Right renal cortex interstitium (tissue), 3 donors: Measurements from ENCODE around the gene APEH. TPM values are rescaled to one million over a fixed set of nuclear protein-coding genes. Genes with fewer than 3 reads are reported as not detected.

ENCODE experiments used
- DNase-seq, 3 donors: peaks; one replicate each; pipeline ENCODE4 v3.0.0-alpha.2; 2013; ENCODE audit warnings: low read depth in 3 of 3, low spot score in 2 of 3
- polyA plus RNA-seq, 3 donors: library from polyadenylated mRNA; unstranded; fragments of 120-200 nt; gene quantifications; one replicate each; pipeline ENCODE4 v1.2.1, GENCODE V29; 2013; ENCODE audit not compliant: insufficient read length in 3 of 3

The APEH gene
- polyA plus RNA-seq, 3 donors, result 147 to 178 (median 155) TPM

- peak; percentile 76 to 94 (median 86) for DNase-seq
Observed at GRCh38 chr3:49723628-49724551, 49.7 kb downstream of the APEH start, which contains the start of gene GMPPB. Gene GMPPB (minus strand): TSS chr3:49723951. CDS start chr3:49723726, 225 bp downstream.

- DNase-seq, result no peak
Observed at GRCh38 chr3:49724586-49724985, 50.4 kb downstream of the APEH start.

- DNase-seq, result no peak
Observed at GRCh38 chr3:49725906-49726681, 51.9 kb downstream of the APEH start.

GRCh38 chr3:49727154-49727923 is 53.2 kb downstream of the APEH start:
- no peak for DNase-seq

- no peak for DNase-seq
Observed at GRCh38 chr3:49727924-49728361, 53.8 kb downstream of the APEH start.

- DNase-seq, result no peak
Observed at GRCh38 chr3:49729966-49730609, 55.9 kb downstream of the APEH start.

GRCh38 chr3:49732597-49732996 is 58.4 kb downstream of the APEH start:
- DNase-seq, result no peak

- DNase-seq, result no peak
Observed at GRCh38 chr3:49733551-49733950, 59.4 kb downstream of the APEH start.

Other genes starting within 250 kb of the APEH start
- gene NICN1, start 245.0 kb upstream of the APEH start, polyA plus RNA-seq, result 10 to 100 TPM; 22.3 to 25.6 (median 22.7) TPM
- 100 to 1,000 TPM; 108 to 113 (median 110) TPM for gene DAG1, start 204.1 kb upstream of the APEH start, polyA plus RNA-seq
- gene BSN, start 119.9 kb upstream of the APEH start, polyA plus RNA-seq, result 1 to 10 TPM in 2 of 3 donors, under 1 TPM in 1; 0.93 to 1.6 (median 1.1) TPM
- 100 to 1,000 TPM in 2 of 3 donors, 10 to 100 TPM in 1; 93.8 to 176 (median 110) TPM for gene MST1, start 15.1 kb downstream of the APEH start, polyA plus RNA-seq
- 10 to 100 TPM; 34.3 to 38.2 (median 35.8) TPM for gene RNF123, start 15.2 kb downstream of the APEH start, polyA plus RNA-seq
- 1 to 10 TPM in 2 of 3 donors, under 1 TPM in 1; 0.93 to 1.5 (median 1.0) TPM for gene AMIGO3, start 45.3 kb downstream of the APEH start, polyA plus RNA-seq
- 10 to 100 TPM; 10.7 to 14.1 (median 12.8) TPM for gene GMPPB, start 49.6 kb downstream of the APEH start, polyA plus RNA-seq
- gene IP6K1, start 112.2 kb downstream of the APEH start, polyA plus RNA-seq, result 10 to 100 TPM; 52.5 to 60.9 (median 55.7) TPM
- gene CDHR4, start 125.5 kb downstream of the APEH start, polyA plus RNA-seq, result not detected
- 10 to 100 TPM; 10.3 to 12.4 (median 10.6) TPM for gene INKA1, start 128.9 kb downstream of the APEH start, polyA plus RNA-seq
- gene UBA7, start 139.6 kb downstream of the APEH start, polyA plus RNA-seq, result 10 to 100 TPM; 29.6 to 37.4 (median 31.6) TPM
- gene TRAIP, start 182.2 kb downstream of the APEH start, polyA plus RNA-seq, result 1 to 10 TPM; 8.4 to 9.8 (median 8.8) TPM
- under 1 TPM in 2 of 3 donors, not detected in 1; 0.11 TPM for gene CAMKV, start 195.6 kb downstream of the APEH start, polyA plus RNA-seq
- 1 to 10 TPM in 2 of 3 donors, under 1 TPM in 1; 0.62 to 1.8 (median 1.6) TPM for gene MST1R, start 229.5 kb downstream of the APEH start, polyA plus RNA-seq